GM12873 (cell line): ENCODE data around the gene INTS1.

Experiments used
- CTCF ChIP-seq: IDR thresholded peaks from 2 replicates; pipeline ENCODE4 v1.5.1; 2012; ENCODE audit warnings: low read depth, mild to moderate bottlenecking, moderate library complexity, low read length, control low read depth; ENCODE audit not compliant: insufficient read depth; ENCODE audit errors: missing control alignments

The INTS1 gene

DNA sequence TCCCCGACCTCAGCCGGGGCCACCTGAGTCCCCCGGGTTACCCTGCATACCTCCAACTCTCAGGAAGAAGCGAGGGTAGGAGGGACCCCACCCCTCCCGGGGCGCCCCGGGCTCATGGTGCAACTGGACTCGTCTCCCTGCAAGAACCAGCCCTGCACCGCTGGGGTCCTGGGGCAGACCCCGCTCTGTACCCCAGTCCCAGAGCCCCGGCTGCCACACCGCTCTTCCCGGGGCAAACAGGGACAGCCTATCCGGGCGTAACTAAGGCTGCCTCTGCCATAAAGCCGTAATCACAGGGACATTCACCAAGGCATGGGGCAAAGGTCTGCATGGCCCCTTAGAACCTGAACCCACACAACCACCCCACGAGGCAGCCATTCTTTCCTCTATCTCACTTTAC is 19.7 kb upstream of the INTS1 start:
- TF ChIP-seq CTCF = no peak

GRCh38 chr7:1523208-1523607 is 19.0 kb upstream of the INTS1 start:
- no peak for TF ChIP-seq CTCF

- no peak for TF ChIP-seq CTCF
These were observed 17.3 kb upstream of the INTS1 start for GRCh38 chr7:1521456-1521855.

DNA sequence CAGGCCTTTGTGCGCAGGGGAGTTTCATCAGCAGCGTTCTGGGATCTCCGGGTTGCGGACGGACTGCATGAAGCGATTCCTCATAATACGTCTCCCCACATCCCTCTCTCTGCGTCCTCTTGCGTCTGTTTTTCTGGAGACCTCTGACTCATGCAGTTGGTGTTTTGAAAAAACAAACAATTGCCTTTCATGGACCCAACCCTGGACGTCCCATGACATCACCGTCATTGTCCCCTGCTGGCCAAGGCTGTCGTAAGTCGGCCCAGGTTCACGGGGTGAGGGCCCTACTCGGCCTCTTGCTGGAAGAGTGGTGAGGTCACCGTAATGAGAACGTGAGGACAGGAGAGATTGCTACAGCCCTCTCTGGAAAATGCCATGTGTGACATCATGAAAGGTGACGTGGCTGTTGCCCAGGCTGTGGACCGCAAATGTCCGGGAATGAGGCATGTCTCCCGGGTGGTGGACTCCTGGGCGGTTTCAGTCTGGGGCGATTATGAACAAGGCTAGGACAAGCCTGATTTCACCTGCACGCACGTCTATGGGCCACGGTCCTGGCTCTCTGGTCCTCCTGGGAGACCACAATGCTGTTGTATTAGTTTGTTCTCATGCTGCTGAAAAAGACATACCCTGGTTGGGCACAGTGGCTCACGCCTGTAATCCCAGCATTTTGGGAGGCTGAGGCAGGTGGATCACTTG is 16.5 kb upstream of the INTS1 start:
- no peak for TF ChIP-seq CTCF

GRCh38 chr7:1516586-1517251 is 12.5 kb upstream of the INTS1 start:
- no peak for TF ChIP-seq CTCF

- TF ChIP-seq CTCF = no peak
These were observed 10.8 kb upstream of the INTS1 start for GRCh38 chr7:1514995-1515401.

DNA sequence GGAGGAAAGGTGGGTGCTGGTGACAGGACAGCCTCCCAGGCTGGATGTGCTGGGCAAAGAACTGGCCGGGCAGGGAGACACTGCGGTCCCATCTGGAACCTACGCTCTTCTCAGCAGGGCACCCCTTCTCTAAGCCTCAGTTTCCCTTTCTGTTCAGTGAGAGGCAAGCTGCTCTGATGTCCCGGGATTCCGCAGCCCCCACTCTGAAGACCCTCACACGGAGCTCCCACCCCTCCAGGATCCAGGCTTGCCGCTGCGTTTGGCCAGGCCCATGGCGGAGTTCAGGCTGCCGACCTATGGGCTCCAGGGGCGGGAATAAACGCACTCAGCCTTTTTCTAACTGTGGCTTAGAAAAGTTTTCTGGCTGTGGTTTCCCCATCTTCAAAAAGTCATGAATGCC is 10.2 kb upstream of the INTS1 start:
- TF ChIP-seq CTCF = no peak
